ENCODE data around the gene MYPN. TPM values are rescaled to one million over a fixed set of nuclear protein-coding genes. Genes with fewer than 3 reads are reported as not detected.

MYPN gene
- total RNA-seq, 1 donor = 1.8 TPM

DNA sequence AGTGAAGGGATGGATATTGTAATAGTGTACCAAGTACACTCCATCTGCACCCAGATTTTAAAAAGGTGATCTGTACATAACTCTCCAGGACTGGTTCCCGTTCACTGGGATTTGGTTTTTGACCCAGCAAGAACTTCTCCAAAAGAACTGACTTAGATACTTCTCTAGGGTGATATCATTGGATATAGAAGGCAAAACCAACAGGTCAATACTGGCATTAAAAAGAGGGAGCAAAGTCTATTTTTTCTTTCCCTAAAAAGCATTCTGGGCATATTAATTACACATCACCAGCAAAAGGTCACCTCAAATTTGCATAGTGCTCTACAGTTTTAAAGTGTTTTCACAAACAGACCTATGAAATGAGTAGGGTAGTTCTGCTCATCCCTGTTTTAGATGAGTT is 3.5 kb downstream of the MYPN start:
- peaks cover 61% of the 10 kb centered on the region for H3K79me2 ChIP-seq (ENCODE audit: insufficient read depth, low read length)
- H3K36me3 ChIP-seq (ENCODE audit: insufficient read depth, low read length) = peaks cover 21% of the 10 kb centered on the region
- no peaks in the 10 kb centered on the region for H3K9me3 ChIP-seq (ENCODE audit: low read depth, low read length)
- H3K4me3 ChIP-seq (ENCODE audit: insufficient read depth, low read length) = no peak overlapping the region
- no peaks in the 10 kb centered on the region for H3K27me3 ChIP-seq (ENCODE audit: insufficient read depth, low read length)
- no peaks in the 10 kb centered on the region for H4K20me1 ChIP-seq (ENCODE audit: insufficient read depth, low read length)
- H2AFZ ChIP-seq (ENCODE audit: low read length) = no peak overlapping the region
- no peak overlapping the region for H3K27ac ChIP-seq (ENCODE audit: low read depth, low read length)
- no peak for DNase-seq (ENCODE audit: insufficient read length, low spot score, missing footprints)
- TF ChIP-seq CTCF (IDR thresholded peaks at IDR 0.05; ENCODE audit: extremely low read depth, low read depth, low read length) = no peak
- no peak overlapping the region for H3K4me2 ChIP-seq (ENCODE audit: insufficient read depth, low read length)
- H3K4me1 ChIP-seq (ENCODE audit: insufficient read depth, low read length) = peaks cover 19% of the 10 kb centered on the region

DNA sequence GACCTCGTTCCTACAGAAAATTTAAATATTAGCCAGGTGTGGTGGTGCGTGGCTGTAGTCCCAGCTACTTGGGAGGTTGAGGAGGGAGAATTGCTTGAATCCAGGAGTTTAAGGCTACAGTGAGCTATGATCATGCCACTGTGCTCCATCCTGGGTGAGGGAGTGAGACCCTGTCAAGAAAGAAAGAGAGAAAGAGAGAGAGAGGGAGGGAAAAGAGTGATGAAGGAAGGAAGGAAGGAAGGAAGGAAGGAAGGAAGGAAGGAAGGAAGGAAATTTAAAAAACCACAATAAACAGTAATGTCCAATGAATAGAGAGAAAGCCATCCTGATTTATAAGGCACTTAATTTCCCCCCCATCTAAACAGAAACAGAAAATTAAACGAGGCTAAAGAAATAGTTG is 9.4 kb downstream of the MYPN start:
- no peak for DNase-seq (ENCODE audit: insufficient read length, low spot score, missing footprints)
- H3K4me3 ChIP-seq (ENCODE audit: insufficient read depth, low read length) = no peak overlapping the region
- H3K27me3 ChIP-seq (ENCODE audit: insufficient read depth, low read length) = no peaks in the 10 kb centered on the region
- H3K79me2 ChIP-seq (ENCODE audit: insufficient read depth, low read length) = peaks cover 28% of the 10 kb centered on the region
- peaks cover 20% of the 10 kb centered on the region for H3K36me3 ChIP-seq (ENCODE audit: insufficient read depth, low read length)
- no peaks in the 10 kb centered on the region for H3K9me3 ChIP-seq (ENCODE audit: low read depth, low read length)
- H3K4me2 ChIP-seq (ENCODE audit: insufficient read depth, low read length) = no peak overlapping the region
- no peak for TF ChIP-seq CTCF (IDR thresholded peaks at IDR 0.05; ENCODE audit: extremely low read depth, low read depth, low read length)
- no peaks in the 10 kb centered on the region for H4K20me1 ChIP-seq (ENCODE audit: insufficient read depth, low read length)
- no peak overlapping the region for H3K27ac ChIP-seq (ENCODE audit: low read depth, low read length)
- peaks cover 12% of the 10 kb centered on the region for H3K4me1 ChIP-seq (ENCODE audit: insufficient read depth, low read length)
- no peak overlapping the region for H2AFZ ChIP-seq (ENCODE audit: low read length)

DNA sequence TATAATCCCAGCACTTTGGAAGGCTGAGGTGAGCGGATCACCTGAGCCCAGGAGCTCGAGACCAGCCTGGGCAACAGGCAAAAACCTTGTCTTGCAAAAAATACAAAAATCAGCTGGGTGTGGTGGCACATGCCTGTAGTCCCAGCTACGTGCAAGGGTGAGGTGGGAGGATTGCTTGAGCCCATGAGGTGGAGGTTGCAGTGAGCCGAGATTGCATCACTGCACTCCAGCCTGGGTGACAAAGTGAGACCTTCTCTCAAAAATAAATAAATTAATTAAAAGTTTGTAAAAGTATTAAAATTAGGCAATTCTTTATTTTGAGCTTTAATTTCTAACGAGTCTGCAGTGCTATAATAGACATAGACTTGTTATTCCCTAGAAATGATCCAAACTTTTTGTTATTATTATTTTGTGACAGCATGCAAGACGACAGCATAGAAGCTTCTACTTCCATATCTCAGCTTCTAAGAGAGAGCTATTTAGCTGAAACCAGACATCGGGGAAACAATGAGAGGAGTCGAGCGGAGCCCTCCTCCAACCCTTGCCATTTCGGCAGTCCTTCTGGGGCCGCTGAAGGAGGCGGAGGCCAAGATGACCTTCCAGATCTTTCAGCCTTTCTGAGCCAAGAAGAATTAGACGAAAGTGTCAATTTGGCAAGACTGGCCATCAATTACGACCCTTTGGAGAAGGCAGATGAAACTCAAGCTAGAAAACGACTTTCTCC is 11.9 kb downstream of the MYPN start:
- peak overlapping the region; percentile 17 for H3K4me3 ChIP-seq (ENCODE audit: insufficient read depth, low read length)
- H3K79me2 ChIP-seq (ENCODE audit: insufficient read depth, low read length) = peaks cover 32% of the 10 kb centered on the region
- no peak for TF ChIP-seq CTCF (IDR thresholded peaks at IDR 0.05; ENCODE audit: extremely low read depth, low read depth, low read length)
- peak overlapping the region; percentile 68 for H2AFZ ChIP-seq (ENCODE audit: low read length)
- no peaks in the 10 kb centered on the region for H3K27me3 ChIP-seq (ENCODE audit: insufficient read depth, low read length)
- peaks cover 12% of the 10 kb centered on the region for H3K36me3 ChIP-seq (ENCODE audit: insufficient read depth, low read length)
- H3K4me2 ChIP-seq (ENCODE audit: insufficient read depth, low read length) = peak overlapping the region; percentile 72
- H4K20me1 ChIP-seq (ENCODE audit: insufficient read depth, low read length) = no peaks in the 10 kb centered on the region
- peak overlapping the region; percentile 79 for H3K27ac ChIP-seq (ENCODE audit: low read depth, low read length)
- no peaks in the 10 kb centered on the region for H3K9me3 ChIP-seq (ENCODE audit: low read depth, low read length)
- no peak for DNase-seq (ENCODE audit: insufficient read length, low spot score, missing footprints)
- H3K4me1 ChIP-seq (ENCODE audit: insufficient read depth, low read length) = peaks cover 12% of the 10 kb centered on the region

GRCh38 chr10:68121852-68122251 is 12.6 kb downstream of the MYPN start:
- Histone ChIP-seq H2AFZ (ENCODE audit: low read length) (peak overlapping the region; percentile 66), H3K79me2 (ENCODE audit: insufficient read depth, low read length) (peaks cover 38% of the 10 kb centered on the region), H4K20me1 (ENCODE audit: insufficient read depth, low read length) (no peaks in the 10 kb centered on the region), H3K36me3 (ENCODE audit: insufficient read depth, low read length) (peaks cover 12% of the 10 kb centered on the region), H3K4me1 (ENCODE audit: insufficient read depth, low read length) (peaks cover 12% of the 10 kb centered on the region), H3K27me3 (ENCODE audit: insufficient read depth, low read length) (no peaks in the 10 kb centered on the region), H3K4me3 (ENCODE audit: insufficient read depth, low read length) (peak overlapping the region; percentile 17), H3K27ac (ENCODE audit: low read depth, low read length) (peak overlapping the region; percentile 79), H3K4me2 (ENCODE audit: insufficient read depth, low read length) (peak overlapping the region; percentile 72), H3K9me3 (ENCODE audit: low read depth, low read length) (no peaks in the 10 kb centered on the region)
- no peak for DNase-seq (ENCODE audit: insufficient read length, low spot score, missing footprints)
- no peak for TF ChIP-seq CTCF (IDR thresholded peaks at IDR 0.05; ENCODE audit: extremely low read depth, low read depth, low read length)
